GM12873 (cell line): ENCODE results near the gene PNMT.

Experiments
- TF ChIP-seq, protein P1 (sequence below): IDR thresholded peaks from 2 replicates; pipeline ENCODE4 v1.5.1; 2012; ENCODE audit warnings: low read depth, mild to moderate bottlenecking, moderate library complexity, low read length, control low read depth; ENCODE audit not compliant: insufficient read depth; ENCODE audit errors: missing control alignments

PNMT gene

DNA sequence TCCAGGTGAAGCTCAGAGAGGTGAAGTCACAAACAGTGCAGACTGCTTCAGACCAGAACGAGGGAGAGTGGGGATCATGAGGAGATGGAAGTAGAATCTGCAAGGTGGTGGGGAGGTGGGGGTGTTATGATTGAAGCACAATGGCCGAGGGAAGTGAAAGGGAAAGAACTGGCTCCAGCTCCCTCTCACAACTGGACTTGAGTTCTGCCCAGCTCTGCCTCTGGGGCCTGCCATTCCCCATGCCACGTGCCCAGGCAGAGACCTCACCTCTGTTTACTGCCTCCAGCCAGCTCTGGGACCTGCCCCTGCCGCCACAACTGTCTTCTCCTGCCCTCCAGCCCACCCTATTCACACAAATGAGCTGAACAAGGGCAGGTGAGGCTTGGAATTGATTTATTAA is 2.5 kb downstream of the PNMT start:
- TF ChIP-seq, protein P1, sequence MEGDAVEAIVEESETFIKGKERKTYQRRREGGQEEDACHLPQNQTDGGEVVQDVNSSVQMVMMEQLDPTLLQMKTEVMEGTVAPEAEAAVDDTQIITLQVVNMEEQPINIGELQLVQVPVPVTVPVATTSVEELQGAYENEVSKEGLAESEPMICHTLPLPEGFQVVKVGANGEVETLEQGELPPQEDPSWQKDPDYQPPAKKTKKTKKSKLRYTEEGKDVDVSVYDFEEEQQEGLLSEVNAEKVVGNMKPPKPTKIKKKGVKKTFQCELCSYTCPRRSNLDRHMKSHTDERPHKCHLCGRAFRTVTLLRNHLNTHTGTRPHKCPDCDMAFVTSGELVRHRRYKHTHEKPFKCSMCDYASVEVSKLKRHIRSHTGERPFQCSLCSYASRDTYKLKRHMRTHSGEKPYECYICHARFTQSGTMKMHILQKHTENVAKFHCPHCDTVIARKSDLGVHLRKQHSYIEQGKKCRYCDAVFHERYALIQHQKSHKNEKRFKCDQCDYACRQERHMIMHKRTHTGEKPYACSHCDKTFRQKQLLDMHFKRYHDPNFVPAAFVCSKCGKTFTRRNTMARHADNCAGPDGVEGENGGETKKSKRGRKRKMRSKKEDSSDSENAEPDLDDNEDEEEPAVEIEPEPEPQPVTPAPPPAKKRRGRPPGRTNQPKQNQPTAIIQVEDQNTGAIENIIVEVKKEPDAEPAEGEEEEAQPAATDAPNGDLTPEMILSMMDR: no peak

DNA sequence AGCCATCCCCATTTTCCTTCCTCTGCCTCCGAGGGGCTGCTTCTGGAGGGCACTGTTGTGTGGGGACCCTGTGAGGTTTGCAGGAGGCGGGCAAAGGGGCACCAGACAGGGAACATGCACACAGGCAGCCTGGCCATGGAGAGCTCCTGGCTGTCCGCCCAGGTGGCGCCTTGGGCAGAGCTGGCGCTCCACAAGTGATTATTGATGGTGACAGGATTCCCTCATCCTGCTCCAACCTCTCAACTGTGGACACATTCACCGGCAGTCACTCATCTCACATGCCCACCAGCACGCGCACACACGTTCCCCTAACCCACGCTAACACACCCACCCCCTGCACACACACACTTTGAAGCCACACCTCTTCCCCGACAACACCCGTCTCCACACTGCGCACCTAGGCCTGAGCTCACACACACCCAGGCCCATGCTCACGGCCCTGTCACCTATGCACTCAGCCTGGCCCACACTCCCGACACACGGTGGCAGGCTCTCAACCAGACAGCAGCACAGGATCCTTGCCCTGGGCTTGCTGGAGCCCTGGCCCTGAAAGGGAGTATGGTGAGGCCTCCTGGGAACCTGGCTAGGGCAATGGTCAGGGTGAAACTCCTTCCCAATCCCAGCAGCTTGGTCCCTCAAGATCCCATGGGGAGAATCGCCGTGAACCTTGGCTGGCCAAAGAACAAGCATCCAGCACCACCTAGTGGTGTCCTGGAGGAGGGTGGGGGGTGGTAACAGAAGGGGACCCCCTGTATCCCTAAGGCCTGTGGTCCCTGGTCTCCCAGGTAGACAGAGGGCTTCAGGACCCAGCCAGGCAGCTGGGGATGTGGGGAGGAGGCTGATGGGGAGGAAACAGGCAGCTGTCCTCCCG is 3.6 kb downstream of the PNMT start:
- TF ChIP-seq, protein P1: peak; percentile 66

DNA sequence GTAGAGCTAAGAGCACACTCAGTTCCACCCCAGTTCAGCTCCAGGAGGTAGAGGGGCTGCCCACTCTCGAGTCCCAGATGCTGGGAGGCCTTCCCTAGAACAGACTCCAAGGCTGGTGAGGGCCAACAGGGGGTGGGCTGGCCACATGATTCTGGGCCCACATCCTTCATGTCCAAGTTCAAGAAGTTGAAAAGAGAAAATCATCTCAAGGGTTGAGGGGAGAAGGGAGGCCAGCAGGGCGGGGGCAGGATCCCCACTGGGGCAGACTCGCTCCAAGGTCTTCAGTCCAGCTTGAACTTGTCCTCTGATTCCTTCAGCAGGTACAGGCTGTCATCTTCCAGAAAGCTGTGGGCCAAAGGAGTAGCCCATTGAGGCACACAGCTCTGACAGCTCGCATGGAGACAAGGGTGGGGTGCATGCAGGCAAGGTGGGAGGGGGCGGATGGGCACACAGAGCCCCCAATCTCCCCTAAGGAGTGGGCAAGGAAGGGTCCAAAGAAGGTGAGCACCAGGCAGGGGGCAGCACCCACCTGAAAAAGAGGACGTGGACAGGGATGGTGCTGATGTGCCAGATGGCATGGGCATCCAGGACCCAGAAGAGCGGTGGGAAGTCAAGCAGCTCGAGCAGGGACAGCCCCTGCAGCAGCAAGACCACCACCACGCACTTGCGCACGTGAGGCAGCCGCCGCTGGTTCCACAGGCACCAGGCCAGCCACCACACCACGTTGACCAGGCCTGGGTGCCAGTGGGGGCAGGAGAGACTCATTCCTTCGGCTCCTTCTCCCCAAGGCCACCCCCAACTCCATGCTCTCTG is 4.5 kb downstream of the PNMT start:
- TF ChIP-seq, protein P1: no peak

DNA sequence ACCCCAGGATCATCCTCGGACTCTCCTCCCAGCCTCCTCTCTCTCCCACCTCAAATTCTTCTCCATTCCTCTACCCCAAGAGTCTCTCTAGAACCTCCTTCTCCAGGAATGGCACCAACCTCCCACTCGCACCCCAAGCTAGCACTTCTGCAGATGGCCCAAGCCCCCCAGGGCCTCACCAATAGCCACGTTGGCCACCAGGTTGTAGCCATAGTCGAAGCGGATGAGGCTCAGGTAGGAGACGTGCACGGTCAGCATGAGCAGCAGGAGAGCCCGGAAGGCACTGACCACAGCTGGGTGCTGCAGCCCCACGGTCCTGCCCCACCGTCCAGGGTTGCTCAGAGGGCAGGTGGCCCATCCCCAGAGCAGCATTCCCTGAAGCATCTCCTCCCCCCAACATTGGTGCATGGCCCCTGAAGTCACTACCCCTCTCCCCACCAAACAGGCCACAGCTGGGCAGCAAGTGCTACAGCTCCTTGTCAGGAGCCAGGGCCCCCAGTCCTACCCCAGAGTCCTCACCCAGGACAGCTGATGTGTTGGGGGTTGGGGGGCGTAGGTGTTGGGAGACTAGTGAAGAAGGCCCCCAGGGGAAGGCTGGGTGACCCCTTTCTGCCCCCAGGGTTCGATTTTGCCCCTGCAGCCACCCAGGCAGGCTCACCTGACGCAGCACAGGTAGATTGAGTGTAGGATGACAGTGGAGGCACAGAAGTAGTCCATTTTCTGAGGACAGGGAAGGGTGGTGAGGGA is 5.3 kb downstream of the PNMT start:
- TF ChIP-seq, protein P1: no peak

DNA sequence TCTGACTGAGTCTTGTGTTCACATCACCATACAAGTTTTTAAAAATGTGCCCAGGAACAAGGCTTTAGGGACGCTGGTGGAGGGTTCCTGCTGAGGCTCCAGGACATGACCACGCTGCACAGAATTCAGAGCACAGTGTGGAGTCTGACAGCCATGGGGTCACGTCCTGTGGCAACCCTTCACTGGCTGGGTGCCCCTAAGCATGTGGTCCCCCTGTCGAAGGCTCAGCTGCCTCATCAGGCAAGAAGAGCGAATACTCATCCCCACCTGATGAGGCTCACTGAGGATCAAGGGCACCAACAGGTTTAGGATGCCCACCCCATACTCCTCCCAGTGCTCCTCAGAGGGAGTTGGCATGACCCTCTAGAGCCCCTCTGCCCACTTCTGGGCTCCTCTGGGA is 5.9 kb downstream of the PNMT start:
- TF ChIP-seq, protein P1: no peak

DNA sequence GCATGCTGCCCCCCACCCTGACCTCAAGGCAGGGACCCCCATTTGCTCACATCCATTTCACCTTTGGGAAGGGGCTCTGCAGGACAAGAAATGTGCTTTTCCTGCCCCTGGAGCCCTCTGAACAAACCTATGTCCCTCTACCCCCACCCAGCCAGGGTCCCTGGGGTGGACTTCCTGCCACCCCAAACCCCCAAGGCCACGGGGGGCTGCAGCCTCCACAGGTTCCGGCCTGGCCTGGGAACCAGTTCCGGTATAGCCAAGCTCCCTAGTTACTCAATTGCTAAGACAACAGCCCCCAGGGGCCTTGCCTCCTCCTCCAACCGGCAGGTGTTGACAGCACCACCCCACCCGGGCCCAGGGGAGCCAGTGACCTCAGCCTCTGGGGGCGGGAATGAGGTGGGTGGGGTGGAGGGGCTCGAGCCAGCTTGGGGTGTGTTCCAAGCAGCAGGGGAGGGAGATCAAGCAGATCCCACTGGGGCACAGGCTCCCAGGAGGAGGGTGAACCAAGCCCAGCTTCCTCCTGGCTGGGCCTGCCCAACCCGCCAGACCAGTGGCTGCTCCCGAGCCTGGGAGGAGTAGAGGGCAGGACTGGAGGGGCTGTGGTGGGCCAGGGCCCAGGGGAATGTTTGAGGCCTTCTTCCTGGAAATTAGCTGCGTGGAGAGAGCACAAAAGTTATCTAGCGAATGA is 6.6 kb downstream of the PNMT start:
- TF ChIP-seq, protein P1: no peak
